Hepatocyte (in vitro differentiated cells): ENCODE measurements around the gene WTIP.

Source experiments
- CTCF ChIP-seq: fragments of 200-600 bp; sonication (generic); IDR thresholded peaks from 2 replicates; pipeline ENCODE4 v1.5.1; 2016; ENCODE audit warnings: antibody characterized with exemption, mild to moderate bottlenecking; ENCODE audit not compliant: poor library complexity
- EZH2 ChIP-seq: fragments of 200-600 bp; sonication (generic); IDR thresholded peaks from 2 replicates; pipeline ENCODE4 v1.6.1; 2016; ENCODE audit warnings: antibody characterized with exemption, mild to moderate bottlenecking, borderline replicate concordance
- EZH2phosphoT487 ChIP-seq: fragments of 200-600 bp; sonication (generic); IDR thresholded peaks from one replicate; pipeline ENCODE4 v1.6.1; 2018; ENCODE audit warnings: antibody characterized with exemption, mild to moderate bottlenecking, low read depth, moderate library complexity; ENCODE audit not compliant: unreplicated experiment, severe bottlenecking

DNA sequence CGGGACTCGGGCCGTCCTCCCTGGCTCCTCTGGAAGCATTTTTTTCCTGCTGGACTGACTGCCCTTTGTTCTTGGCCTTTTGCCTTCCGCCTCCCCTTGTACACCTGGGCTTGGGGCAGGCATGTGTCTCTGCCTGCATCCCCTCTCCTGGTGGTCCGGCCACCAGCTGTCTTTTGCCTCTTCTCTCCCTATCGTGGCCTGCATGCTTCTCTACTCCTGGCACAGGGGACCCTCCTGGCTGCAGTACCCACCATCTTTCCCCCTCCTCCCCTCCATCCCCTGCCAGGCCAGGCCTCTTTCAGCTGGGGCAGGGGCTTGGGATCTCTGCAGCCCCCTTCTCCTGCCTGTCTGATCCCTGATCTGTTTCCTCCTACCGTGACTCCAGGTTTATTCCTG lies 12.1 kb downstream of the WTIP start:
- TF ChIP-seq CTCF = no peak
- no peak for TF ChIP-seq EZH2
- no peak for TF ChIP-seq EZH2phosphoT487
